Activated CD8-positive, alpha-beta memory T cell treated with anti-CD3 and anti-CD28 coated beads, Interleukin-2, amount 10 ng/mL, durations not matched to agents 7 days and 5 days (primary cell): ENCODE measurements around the gene KIN. TPM values are rescaled to one million over a fixed set of nuclear protein-coding genes. Genes with fewer than 3 reads are reported as not detected.

ENCODE experiments used
- ATAC-seq: fragments of 150-1000 bp; cut with Tn5 transposase; one replicate; pipeline ENCODE4 v1.10.0; 2021; ENCODE audit warnings: moderate library complexity
- CTCF ChIA-PET: fragments of 350-600 bp; sonication (Branson Sonifier 250); formaldehyde crosslinking; loops from one replicate; lab custom pipeline; 2021; ENCODE audit warnings: antibody characterized with exemption; lab: Charles Lee
- DNase-seq: peaks from one replicate; pipeline ENCODE4 v3.0.0-alpha.2; 2020
- H3K27ac Mint-ChIP-seq: one replicate; pipeline ENCODE4 v1.8.0; 2021; ENCODE audit warnings: mild to moderate bottlenecking, mixed read lengths
- H3K27me3 Mint-ChIP-seq: one replicate; pipeline ENCODE4 v1.8.0; 2021; ENCODE audit warnings: mixed read lengths
- H3K36me3 Mint-ChIP-seq: one replicate; pipeline ENCODE4 v1.8.0; 2021; ENCODE audit warnings: mild to moderate bottlenecking, mixed read lengths
- H3K4me1 Mint-ChIP-seq: one replicate; pipeline ENCODE4 v1.8.0; 2021; ENCODE audit warnings: mixed read lengths
- H3K4me3 Mint-ChIP-seq: one replicate; pipeline ENCODE4 v1.8.0; 2021; ENCODE audit warnings: mild to moderate bottlenecking, moderate library complexity, mixed read lengths
- H3K9me3 Mint-ChIP-seq: one replicate; pipeline ENCODE4 v1.8.0; 2022; ENCODE audit warnings: low read depth, mixed read lengths
- total RNA-seq, 2 experiments: library from RNA; stranded (reverse); gene quantifications; one replicate each; pipeline ENCODE4 v1.2.3, GENCODE V29; 2021

The KIN gene
- total RNA-seq, 2 experiments from 2014 or later = 12.9 to 15.0 TPM

DNA sequence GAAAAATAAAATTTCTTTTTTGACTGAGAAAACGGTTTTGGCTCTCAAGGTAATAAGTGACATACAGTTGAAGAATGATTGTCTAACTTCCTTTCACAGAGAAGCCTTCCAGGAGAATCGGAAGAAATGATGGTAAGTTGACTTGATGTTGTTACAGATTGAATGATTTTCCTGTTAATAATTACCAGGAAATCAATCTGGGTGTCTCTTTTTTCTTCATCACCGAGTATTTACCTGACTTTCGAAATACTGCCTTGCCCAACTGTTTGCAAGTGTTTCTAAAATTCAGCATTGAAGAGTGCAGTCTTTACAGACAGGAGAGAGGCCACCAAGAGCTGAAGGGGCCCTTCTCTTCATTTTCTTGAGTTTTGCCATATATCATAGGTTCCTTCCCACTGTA, 80.7 kb downstream of the KIN start:
- no peak overlapping the region for H3K27ac Mint-ChIP-seq
- CTCF ChIA-PET = no interaction called here
- H3K9me3 Mint-ChIP-seq = no peaks in the 10 kb centered on the region
- DNase-seq = no peak
- ATAC-seq = no peak
- no peaks in the 10 kb centered on the region for H3K4me1 Mint-ChIP-seq
- no peak overlapping the region for H3K4me3 Mint-ChIP-seq
- H3K36me3 Mint-ChIP-seq = no peaks in the 10 kb centered on the region
- peaks cover 71% of the 10 kb centered on the region for H3K27me3 Mint-ChIP-seq

DNA sequence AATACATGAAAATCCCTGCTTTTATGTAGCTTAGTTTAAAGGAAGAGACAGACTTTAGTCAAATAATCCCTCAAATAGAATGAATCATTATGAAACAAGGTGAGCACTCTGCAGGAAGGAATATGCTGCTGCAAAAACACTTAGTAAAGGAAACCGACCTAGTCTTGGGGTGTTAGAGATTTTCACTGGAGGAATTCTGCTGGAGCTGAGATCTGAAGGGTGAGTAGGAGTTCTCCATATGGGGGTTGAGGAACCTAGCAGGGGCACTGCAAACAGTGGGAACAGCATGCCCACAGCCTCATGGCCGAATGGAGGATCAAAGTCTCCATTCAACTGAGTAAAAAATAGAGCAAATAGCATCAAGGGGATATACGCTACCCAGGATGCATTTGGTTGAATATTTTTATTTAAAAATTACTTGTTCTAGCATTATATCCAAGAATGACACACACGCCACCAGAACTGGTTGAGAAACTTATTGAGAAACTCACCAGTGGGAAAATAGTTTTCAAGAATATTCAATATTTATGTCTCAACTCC, 81.2 kb downstream of the KIN start:
- DNase-seq (no peak), ATAC-seq (no peak)
- Mint-ChIP-seq H3K27me3 (peaks cover 70% of the 10 kb centered on the region), H3K9me3 (no peaks in the 10 kb centered on the region), H3K36me3 (no peaks in the 10 kb centered on the region), H3K4me3 (no peak overlapping the region), H3K27ac (no peak overlapping the region), H3K4me1 (no peaks in the 10 kb centered on the region)
- CTCF ChIA-PET = no interaction called here

DNA sequence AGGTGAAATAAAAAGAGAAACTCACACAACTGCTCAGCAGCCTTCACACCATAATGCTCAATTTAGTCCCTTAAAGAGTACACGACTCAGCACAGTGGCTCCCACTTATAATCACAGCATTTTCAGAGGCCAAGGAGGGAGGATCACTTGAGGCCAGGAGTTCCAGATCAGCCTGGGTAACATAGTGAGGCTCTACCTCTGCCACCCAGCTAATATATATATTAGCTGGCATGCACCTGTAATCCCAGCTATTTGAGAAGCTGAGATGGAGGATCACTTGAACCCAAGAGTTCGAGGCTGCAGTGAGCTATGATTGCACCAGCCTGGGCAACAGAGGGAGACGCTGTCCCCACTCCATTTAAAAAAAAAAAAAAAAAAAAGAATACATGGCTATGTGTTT, 82.5 kb downstream of the KIN start:
- Mint-ChIP-seq H3K9me3 (no peaks in the 10 kb centered on the region), H3K27ac (no peak overlapping the region), H3K36me3 (no peaks in the 10 kb centered on the region), H3K27me3 (peaks cover 63% of the 10 kb centered on the region), H3K4me3 (no peak overlapping the region), H3K4me1 (no peaks in the 10 kb centered on the region)
- CTCF ChIA-PET = interaction anchor here (1.0 kb wide), 1 partner anchor 18 kb away, joined by 3 read pairs; no protein-coding TSS in a partner anchor
- DNase-seq (no peak), ATAC-seq (no peak)

DNA sequence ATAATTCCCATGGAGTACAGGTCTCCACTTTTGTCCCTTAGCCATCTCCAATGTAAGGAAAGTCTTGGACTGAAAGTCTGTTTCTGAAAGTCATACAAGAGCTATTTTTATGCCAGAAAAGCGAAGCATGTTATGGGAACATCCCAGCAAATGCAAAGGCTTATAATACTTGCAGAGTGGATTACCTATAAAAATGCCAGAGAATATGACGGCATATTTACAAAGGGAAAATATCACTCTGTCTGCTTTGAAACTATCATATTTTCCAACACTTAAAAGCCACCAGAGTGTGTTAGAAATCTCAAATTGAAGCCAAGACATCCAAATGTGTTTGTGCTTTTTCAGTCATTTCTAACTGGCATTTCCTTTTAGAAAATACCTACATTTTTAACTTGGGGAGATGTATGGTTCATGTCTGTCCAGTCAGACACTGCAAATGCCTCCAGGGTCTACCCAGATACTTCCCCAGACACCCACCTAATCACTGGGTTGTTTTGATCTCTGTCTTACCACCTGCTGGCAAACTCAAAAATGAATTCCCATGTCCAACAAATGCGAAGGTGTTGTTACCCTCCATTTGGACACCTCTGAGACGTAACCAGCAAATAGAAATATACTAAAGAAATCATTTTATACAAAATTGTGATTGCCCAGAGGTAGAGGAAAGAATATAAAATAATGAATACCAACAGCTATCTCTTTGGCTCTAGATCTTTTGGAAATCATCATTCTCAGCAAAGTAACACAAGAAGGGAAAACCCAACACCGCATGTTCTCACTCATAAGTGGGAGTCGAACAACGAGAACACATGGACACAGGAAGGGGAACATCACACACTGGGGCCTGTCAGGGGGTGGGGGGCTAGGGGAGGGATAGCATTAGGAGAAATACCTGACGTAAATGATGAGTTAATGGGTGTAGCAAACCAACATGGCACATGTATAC, 83.4 kb downstream of the KIN start:
- Mint-ChIP-seq H3K36me3 (no peaks in the 10 kb centered on the region), H3K27ac (no peak overlapping the region), H3K4me1 (no peaks in the 10 kb centered on the region), H3K4me3 (no peak overlapping the region), H3K9me3 (no peaks in the 10 kb centered on the region), H3K27me3 (peaks cover 59% of the 10 kb centered on the region)
- CTCF ChIA-PET = no interaction called here
- DNase-seq (no peak), ATAC-seq (no peak)

DNA sequence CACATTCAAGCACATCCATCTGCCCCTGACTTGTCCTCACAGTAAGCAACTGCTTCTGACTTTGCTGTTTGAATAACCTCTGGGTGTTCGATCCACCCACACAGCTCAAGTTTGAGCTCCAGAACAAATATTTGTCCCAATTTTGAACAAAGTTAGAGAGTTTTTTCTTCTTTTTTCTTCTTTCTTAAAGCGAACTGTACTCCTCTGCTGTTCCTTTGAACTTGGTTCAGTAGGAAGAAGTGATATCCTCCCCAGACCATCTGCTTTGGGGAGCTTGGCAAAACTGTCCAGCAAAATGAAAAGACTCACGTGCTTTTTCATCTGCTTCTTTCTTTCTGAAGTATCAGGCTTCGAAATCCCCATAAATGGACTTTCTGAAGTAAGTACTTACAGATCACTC, 84.7 kb downstream of the KIN start, which contains the start of gene ITIH2:
Gene ITIH2 (plus strand): TSS at position 177 of the 400 bp plus-strand sequence. CDS start 119 bp downstream, at position 296.
- Mint-ChIP-seq H3K27ac (no peak within 1 kb of the TSS), H3K27me3 (peaks cover 49% of the 10 kb centered on the region), H3K4me3 (no peak within 1 kb of the TSS), H3K36me3 (no peaks in the 10 kb centered on the region), H3K4me1 (no peaks in the 10 kb centered on the region), H3K9me3 (no peaks in the 10 kb centered on the region)
- CTCF ChIA-PET = no interaction called here
- DNase-seq = no peak
- ATAC-seq = no peak

DNA sequence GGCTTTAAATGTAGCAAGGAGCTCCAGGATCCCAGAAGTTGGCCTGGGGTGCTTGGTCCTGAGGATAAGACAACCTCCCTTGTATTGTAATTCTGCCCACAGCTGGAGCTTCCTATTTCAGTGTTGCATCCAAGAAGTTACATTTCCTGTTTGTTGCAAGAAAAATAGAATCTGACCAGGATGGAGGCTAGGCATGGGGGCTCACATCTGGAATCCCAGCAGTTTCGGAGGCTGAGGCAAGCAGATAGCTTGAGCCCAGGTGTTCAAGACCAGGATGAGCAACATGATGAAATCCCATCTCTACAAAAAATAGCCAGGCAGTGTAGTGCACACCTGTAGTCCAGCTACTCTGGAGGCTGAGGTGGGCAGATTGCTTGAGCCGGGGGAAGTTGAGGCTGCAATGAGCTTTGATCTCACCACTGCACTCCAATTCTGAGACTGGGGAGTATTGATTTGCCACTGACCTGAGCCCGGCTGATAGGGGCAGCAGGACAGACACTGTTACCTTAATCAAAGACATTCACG, 85.4 kb downstream of the KIN start:
- Mint-ChIP-seq H3K27ac (no peak overlapping the region), H3K27me3 (peaks cover 46% of the 10 kb centered on the region)

DNA sequence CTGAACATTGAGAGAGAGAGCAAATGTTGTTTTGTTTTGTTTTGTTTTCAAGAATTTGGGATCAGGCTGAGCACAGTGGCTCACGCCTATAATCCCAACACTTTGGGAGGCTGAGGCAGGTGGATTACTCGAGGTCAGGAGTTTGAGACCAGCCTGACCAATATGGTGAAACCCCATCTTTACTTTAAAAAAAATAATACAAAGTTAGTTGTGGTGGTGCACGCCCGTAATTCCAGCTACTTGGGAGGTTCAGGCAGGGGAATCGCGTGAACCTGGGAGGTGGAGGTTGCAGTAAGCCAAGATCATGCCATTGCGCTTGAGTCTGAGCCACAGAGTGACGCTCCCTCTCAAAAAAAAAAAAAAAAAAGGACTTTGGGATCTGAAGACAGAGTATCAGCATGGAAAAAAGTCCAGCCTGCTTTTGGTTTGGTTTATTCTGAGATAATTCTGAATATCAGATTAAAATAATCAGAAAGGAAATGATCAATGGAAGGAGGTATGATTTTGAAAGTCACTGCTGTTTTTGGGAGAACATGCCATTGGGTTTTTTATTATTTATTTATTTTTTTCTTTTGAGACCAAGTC, 86.5 kb downstream of the KIN start:
- Mint-ChIP-seq H3K9me3 (no peaks in the 10 kb centered on the region), H3K27ac (no peak overlapping the region), H3K4me1 (no peaks in the 10 kb centered on the region), H3K27me3 (peaks cover 38% of the 10 kb centered on the region), H3K36me3 (no peaks in the 10 kb centered on the region), H3K4me3 (no peak overlapping the region)
- CTCF ChIA-PET = interaction anchor here (0.7 to 1.3 kb wide), 2 partner anchors 14 to 111 kb away, joined by 5 read pairs; no protein-coding TSS in a partner anchor
- ATAC-seq (no peak), DNase-seq (no peak)

More for the DNA sequence above, 85.4 kb downstream of the KIN start:
- DNase-seq = no peak
- no peaks in the 10 kb centered on the region for H3K9me3 Mint-ChIP-seq
- CTCF ChIA-PET = no interaction called here
- ATAC-seq = no peak
- H3K4me1 Mint-ChIP-seq = no peaks in the 10 kb centered on the region
- no peaks in the 10 kb centered on the region for H3K36me3 Mint-ChIP-seq
- H3K4me3 Mint-ChIP-seq = no peak overlapping the region

Other genes with a start within 250 kb of the KIN start
- not detected for gene ITIH5, start 121.0 kb downstream of the KIN start, total RNA-seq
- gene ITIH2, start 84.7 kb downstream of the KIN start, total RNA-seq = not detected
- gene ATP5F1C, start 184 bp upstream of the KIN start, total RNA-seq = 100 to 1,000 TPM; 285 to 287 TPM
- gene TAF3, start 30.5 kb upstream of the KIN start, total RNA-seq = 10 to 100 TPM; 15.6 to 15.8 TPM